Activated CD8-positive, alpha-beta memory T cell treated with anti-CD3 and anti-CD28 coated beads, Interleukin-2, amount 50 U/mL, for 24 hours (primary cell): ENCODE results near the gene CSF2RB.

Experiments
- DNase-seq: peaks from one replicate; pipeline ENCODE4 v3.0.0-alpha.2; 2020; ENCODE audit errors: extremely low read depth

Gene CSF2RB

GRCh38 chr22:36921309-36922104, 8.1 kb downstream of the CSF2RB start:
- no peak for DNase-seq

DNA sequence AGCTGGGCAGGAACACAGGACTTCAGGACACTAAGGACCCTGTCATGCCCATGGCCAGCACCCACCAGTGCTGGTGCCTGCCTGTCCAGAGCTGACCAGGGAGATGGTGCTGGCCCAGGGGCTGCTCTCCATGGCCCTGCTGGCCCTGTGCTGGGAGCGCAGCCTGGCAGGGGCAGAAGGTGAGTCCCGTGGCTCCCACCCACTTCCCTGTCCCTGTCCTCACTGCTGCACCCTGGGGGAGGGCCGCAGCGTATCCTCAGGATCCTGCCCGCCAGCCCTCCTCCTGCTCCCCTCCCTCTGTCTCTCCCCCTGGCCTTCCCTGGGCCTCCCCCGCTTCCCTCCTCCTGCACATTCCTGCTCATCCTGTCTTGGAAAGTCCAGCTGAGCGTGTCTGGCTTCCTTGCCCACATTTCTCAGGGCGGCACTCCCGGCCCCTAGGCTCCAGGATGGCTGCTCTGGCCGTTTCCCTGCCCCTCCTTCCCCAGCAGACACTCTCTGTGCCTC, 8.7 kb downstream of the CSF2RB start:
- no peak for DNase-seq

- no peak for DNase-seq
Observed at GRCh38 chr22:36922711-36923110, 9.3 kb downstream of the CSF2RB start.

- no peak for DNase-seq
Observed at GRCh38 chr22:36923131-36923788, 9.8 kb downstream of the CSF2RB start.

DNA sequence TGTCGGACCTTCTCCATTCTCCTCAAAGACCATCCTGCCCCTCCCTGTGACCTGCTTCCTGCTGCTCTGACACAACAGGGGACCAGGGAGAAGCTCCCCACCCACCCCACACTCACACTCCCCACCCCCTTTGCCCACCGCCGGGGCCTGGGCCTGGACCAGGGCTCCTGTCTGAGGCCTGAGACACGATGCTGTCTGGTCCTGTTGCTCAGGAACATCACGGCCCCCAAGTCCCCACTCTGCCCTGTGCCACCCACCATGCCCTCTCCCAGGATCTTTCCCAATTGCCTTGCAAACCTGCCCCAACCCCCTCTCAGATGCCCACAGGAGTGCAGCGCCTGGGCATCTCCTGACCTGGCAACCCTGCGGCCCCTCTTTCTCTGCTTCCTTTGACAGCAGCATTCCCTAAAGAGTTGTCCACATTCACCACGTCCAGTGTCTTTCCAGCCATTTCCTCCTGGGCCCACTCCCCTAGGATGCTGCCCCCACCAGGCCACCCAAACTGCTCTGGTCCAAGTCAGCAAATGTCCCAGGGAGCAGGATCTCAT, 10.8 kb downstream of the CSF2RB start:
- no peak for DNase-seq

DNA sequence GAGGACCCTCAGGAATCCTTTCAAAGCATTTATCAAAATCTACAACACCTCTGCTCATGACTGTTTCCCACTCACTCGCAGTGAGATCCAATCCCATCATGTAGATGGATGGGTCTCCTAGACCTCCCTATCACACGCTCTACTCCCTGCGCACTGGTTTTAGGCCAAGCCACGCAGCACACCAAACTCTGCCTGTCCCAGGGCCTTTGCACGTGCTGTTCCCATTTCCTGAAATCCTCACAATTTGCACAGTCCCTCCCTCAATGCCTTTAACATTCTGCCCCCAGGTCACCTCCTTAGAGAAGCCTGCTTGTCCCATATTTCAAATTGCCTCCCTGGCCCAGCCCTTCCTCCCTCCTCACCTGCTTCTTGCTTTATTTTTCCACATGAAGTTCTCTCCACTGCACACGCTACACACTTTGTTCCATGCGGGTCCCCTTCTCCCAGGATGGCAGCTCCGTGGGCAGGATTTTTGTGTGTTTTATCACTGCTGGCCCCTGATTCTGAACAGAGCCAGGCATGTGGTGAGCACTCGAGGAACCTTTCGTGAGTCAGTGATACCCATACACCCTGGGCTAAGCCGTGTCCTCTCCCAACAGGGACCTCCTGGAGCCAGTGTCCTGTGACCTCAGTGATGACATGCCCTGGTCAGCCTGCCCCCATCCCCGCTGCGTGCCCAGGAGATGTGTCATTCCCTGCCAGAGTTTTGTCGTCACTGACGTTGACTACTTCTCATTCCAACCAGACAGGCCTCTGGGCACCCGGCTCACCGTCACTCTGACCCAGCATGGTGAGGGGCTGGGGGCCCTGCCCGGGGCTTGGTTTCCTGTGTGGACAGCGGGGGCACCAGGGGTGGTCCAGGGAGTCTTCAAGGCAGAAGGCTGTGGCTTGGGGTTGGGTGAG, 12.2 kb downstream of the CSF2RB start:
- no peak for DNase-seq

DNA sequence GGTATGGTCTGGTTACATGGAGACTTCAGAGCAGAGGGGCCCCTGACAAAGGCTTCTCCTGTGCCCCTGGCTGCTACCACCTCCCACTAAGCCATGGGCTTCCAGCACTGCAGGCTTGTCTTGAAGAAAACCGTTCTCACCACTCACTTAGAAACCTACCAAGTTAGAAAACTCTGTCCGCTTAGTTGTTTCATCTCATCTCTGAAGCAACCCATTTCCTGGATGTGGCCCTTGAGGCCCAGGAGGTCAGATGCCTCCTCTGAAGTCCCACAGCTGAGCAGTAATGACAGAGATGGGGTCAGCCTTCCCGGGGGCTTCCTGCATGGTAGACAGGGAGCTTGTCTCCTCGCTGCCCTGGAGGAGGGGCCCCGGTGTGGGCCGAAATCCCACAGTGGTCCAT, 12.9 kb downstream of the CSF2RB start:
- no peak for DNase-seq

DNA sequence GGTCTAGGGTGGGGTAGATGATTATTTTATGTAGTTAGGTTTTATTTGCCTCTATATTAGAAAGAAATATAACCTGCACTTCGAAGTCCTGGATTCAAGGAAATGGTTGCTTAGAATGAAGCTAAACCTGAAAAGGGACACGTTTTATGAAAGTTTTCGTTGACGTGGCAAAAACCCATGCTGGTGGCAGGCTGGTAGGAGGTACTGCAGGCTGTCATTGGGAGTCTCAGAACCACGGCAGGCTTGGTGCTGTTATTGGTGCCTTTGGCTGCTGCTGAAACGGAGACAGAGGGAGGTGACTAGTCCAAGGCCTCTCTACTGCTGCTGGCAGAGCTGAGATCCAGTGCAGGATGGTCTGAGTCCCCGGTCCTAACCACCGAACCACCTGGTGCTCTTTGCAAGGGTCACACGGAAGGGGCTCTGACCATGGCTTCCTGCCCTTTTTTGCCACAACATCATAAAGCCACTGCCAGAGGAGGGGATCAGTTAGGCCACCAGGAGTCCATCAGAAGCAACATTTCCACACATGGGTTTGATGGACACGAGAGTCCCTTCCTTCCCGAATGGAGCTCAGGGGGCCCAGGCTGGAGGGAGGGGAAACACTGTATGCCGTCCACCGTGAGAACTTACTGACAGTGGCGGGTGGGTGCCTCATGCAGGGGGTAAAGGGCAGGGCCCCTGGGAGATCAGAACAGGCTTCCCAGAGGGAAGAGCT, 13.4 kb downstream of the CSF2RB start:
- no peak for DNase-seq

DNA sequence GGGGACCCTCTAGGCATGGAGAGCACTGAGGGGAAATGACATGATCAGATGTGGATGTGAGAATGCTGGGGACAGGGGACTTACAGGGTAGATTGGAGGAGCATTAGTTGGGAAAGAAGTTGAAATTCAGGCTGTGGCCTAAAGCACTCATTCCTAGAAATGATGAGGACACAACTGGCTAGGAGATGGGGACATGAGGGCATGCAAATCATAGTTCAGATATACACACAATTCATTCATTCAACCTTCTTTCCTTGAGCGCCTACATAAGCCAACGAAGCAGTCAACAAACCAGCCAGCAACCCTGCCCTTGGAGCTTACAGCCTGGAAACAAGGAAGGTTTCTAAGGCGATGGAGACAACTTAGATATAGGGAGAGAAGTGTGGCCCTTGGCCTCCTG, 14.2 kb downstream of the CSF2RB start:
- no peak for DNase-seq

DNA sequence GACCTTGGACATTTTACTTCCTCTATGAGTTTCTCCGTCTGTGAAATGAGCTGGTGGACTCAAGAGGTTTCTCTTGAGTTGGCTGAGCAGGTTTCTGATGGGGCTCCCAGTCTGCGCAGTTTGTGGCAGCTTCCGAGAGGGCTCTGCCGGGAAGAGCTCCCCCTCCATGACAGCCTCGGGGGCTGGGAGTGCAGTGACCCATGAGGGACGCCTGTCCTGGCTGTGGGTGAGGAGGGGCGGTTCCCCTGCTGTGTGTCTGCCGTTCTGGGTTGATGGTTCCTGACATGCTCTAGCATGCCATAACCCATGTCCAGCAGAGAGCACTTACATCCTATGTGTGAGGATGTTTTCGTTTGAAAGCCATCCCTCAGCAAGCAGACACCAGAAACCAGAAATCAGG, 14.8 kb downstream of the CSF2RB start:
- DNase-seq = no peak

- DNase-seq = no peak
Observed at GRCh38 chr22:36928786-36929535, 15.5 kb downstream of the CSF2RB start.

GRCh38 chr22:36929621-36930020, 16.2 kb downstream of the CSF2RB start:
- no peak for DNase-seq

DNA sequence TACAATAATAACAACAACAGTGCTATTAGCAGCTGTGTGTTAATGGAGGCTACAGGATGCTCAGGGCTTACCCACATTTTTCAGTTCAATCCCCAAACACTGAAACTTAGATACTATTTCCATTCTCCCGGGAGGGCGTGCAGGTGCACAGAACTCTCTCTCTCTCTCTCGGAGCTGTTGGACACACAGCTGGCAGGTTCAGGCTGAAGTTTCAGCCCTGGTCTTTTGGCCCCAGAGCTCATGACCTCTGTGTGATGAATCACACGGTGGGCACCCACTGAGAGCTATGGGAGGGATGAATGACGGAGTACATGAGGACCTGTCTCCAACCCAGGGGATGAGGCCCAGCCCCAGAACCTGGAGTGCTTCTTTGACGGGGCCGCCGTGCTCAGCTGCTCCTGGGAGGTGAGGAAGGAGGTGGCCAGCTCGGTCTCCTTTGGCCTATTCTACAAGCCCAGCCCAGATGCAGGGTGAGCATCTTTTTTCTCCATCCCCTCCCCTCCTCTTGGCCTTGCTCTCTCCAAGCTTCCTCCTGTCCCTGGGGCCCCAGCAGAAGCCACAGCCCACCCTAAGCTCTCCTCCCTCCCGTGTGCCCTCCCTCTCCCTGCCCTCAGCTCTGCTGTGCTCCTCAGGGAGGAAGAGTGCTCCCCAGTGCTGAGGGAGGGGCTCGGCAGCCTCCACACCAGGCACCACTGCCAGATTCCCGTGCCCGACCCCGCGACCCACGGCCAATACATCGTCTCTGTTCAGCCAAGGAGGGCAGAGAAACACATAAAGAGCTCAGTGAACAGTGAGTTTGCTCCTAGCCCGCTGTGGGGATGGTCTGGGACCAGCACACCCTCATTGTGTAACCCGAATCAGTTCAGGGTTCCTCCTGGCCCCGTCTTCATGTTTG, 16.9 kb downstream of the CSF2RB start:
- no peak for DNase-seq

DNA sequence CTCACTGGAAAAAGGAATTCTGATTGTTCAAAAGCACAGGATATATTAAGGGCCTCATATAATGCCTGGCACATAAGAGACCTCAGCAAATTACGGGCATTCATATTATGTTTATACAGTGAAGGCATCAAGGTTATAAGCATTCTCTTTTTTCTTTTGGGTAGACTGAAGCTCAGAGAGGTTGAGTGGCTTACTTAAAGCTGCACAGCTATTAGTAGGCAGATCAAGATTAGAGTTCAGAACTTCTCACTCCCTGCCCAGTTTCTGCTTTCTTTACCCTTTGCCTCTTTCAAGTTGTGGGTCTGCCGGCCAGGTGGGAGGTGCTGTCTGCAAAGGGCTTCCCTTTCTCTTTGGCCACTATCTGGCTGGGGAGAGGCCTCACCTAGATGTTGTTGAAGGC, 18.0 kb downstream of the CSF2RB start:
- DNase-seq = no peak

- DNase-seq = no peak
Observed at GRCh38 chr22:36933629-36934417, 20.4 kb downstream of the CSF2RB start.

GRCh38 chr22:36934418-36935312, 21.2 kb downstream of the CSF2RB start:
- no peak for DNase-seq

GRCh38 chr22:36935313-36935610, 21.8 kb downstream of the CSF2RB start:
- no peak for DNase-seq

DNA sequence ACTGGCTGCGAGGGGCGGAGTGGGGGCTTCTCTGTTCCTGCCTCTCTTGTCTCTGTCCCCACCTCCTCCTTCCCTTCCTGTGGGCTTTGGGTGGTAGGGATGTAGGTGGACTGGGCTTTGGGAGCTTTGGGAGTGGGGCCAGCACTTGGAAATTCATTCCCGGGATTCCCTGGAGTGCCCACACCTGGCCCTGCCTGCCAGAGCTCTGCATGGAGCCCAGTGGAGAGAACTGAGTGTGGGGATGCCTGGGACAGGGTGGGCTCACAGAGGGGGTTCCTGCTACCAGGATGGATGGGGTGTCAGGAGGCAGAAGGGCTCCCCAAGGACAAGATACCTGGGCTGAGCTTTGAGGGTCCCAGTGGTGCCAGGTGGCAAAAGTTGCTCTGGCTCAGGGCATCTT, 22.3 kb downstream of the CSF2RB start:
- no peak for DNase-seq
